ENCODE data around the gene INTS13. TPM values are rescaled to one million over a fixed set of nuclear protein-coding genes. Genes with fewer than 3 reads are reported as not detected.

The INTS13 gene
- total and polyA plus RNA-seq, 2 donors (not counting 3 experiments of a cell fraction or from before 2014, with no cell fraction given): 8.7 to 35.9 TPM

DNA sequence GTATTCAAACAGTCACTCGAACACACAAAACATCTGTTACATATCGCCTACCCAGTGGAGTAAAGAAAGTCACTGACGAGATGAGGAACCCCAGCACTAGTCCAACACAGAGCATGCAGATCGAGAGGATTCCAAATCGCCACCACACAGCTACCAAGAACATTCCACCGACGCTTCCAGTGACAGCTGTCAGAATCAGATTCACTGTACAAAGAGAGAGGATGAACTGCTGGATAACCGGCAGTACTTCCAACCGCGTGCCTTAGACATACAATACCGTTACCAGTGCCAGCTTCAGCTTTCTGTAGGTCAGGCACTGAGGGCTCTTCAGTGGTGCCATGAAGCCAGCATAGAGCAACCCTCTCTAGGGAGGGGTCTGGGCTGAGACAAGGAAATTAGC is 42.0 kb upstream of the INTS13 start:
- CTCF ChIA-PET: no interaction called here
- no peaks in the 10 kb centered on the region for H3K9me1 ChIP-seq (replicated peaks; ENCODE audit: control insufficient read depth, extremely low read depth, insufficient read depth, low read length)
- BruUV-seq (replicated peaks): no TSS peak
- POLR2A ChIA-PET: no interaction called here
- dilution Hi-C loops (cut with MboI; ENCODE audit: extremely low pct_ligation_motif_present, low sequenced_read_pairs): no loop called here
- no peak overlapping the region for H3K4me3 ChIP-seq (replicated peaks in 1 of 3; ENCODE audit: insufficient read depth in 1 of 3, low read depth in 1 of 3, low read length in 3 of 3)
- H4K20me1 ChIP-seq (replicated peaks; ENCODE audit: control insufficient read depth, extremely low read depth, insufficient read depth, low read length): no peaks in the 10 kb centered on the region
- H3K36me3 ChIP-seq (ENCODE audit: control insufficient read depth in 2 of 2, extremely low read depth in 1 of 2, insufficient read depth in 2 of 2, low read length in 2 of 2): peaks cover 0 to 3% of the 10 kb centered on the region in 2 experiments
- FAIRE-seq (no peak), DNase-seq (ENCODE audit: low read depth, low spot score) (no peak)
- H3K9me3 ChIP-seq (replicated peaks; ENCODE audit: control insufficient read depth, insufficient read depth, low read length): no peaks in the 10 kb centered on the region
- no peaks in the 10 kb centered on the region for H3K4me1 ChIP-seq (ENCODE audit: control insufficient read depth, extremely low read depth, insufficient read depth, low read length)
- H3K9ac ChIP-seq (replicated peaks; ENCODE audit: extremely low read depth, insufficient read depth, low read length): no peak overlapping the region
- H3K27me3 ChIP-seq (ENCODE audit: control insufficient read depth in 2 of 2, insufficient read depth in 2 of 2, low read length in 2 of 2): no peaks in the 10 kb centered on the region
- no peaks in the 10 kb centered on the region for H3K79me2 ChIP-seq (ENCODE audit: control insufficient read depth, insufficient read depth, low read length)
- H3K4me2 ChIP-seq (ENCODE audit: insufficient read depth, low read length): no peak overlapping the region
- intact Hi-C loops (cut with micrococcal nuclease): no loop called here
- TF ChIP-seq, protein P1, sequence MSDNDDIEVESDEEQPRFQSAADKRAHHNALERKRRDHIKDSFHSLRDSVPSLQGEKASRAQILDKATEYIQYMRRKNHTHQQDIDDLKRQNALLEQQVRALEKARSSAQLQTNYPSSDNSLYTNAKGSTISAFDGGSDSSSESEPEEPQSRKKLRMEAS (IDR thresholded peaks at IDR 0.05; ENCODE audit: insufficient read depth, insufficient read length): no peak
- H2AFZ ChIP-seq (ENCODE audit: low read depth, low read length): no peak overlapping the region
- no peak overlapping the region for H3K27ac ChIP-seq (ENCODE audit: insufficient read depth, low read depth, low read length)

DNA sequence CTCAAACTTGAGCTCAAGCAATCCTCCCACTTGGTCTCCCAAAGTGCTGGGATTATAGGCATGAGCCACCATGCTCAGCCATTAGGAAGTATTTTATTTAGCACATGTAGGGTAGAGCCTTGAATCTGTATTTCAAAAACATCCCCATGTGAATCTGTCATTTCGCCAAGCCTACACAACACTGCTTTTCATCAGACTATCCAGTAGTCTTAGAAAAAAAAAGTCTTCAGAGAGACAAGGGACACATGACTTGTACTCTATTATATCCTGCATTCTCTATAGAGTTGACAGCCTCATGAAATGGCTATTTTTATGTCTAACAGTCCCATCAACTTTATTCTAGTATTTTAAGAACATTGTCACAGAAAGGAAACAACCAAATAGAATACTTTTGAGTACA is 41.0 kb upstream of the INTS13 start:
- Histone ChIP-seq H3K27me3 (ENCODE audit: control insufficient read depth in 2 of 2, insufficient read depth in 2 of 2, low read length in 2 of 2) (no peaks in the 10 kb centered on the region), H3K4me3 (replicated peaks in 1 of 3; ENCODE audit: insufficient read depth in 1 of 3, low read depth in 1 of 3, low read length in 3 of 3) (no peak overlapping the region), H3K9me1 (replicated peaks; ENCODE audit: control insufficient read depth, extremely low read depth, insufficient read depth, low read length) (no peaks in the 10 kb centered on the region), H2AFZ (ENCODE audit: low read depth, low read length) (no peak overlapping the region), H4K20me1 (replicated peaks; ENCODE audit: control insufficient read depth, extremely low read depth, insufficient read depth, low read length) (no peaks in the 10 kb centered on the region), H3K4me1 (ENCODE audit: control insufficient read depth, extremely low read depth, insufficient read depth, low read length) (no peaks in the 10 kb centered on the region), H3K79me2 (ENCODE audit: control insufficient read depth, insufficient read depth, low read length) (no peaks in the 10 kb centered on the region), H3K27ac (ENCODE audit: insufficient read depth, low read depth, low read length) (no peak overlapping the region), H3K9ac (replicated peaks; ENCODE audit: extremely low read depth, insufficient read depth, low read length) (no peak overlapping the region), H3K36me3 (ENCODE audit: control insufficient read depth in 2 of 2, extremely low read depth in 1 of 2, insufficient read depth in 2 of 2, low read length in 2 of 2) (peaks cover 1 to 3% of the 10 kb centered on the region in 2 experiments), H3K9me3 (replicated peaks; ENCODE audit: control insufficient read depth, insufficient read depth, low read length) (no peaks in the 10 kb centered on the region), H3K4me2 (ENCODE audit: insufficient read depth, low read length) (no peak overlapping the region)
- ChIA-PET CTCF (interaction anchor here (1.0 kb wide), 1 partner anchor 9 kb away, joined by 3 read pairs; no protein-coding TSS in a partner anchor), POLR2A (interaction anchor here (0.6 kb wide), 1 partner anchor 12 kb away, joined by 3 read pairs; no protein-coding TSS in a partner anchor)
- FAIRE-seq (no peak), DNase-seq (ENCODE audit: low read depth, low spot score) (no peak)
- intact Hi-C loops (cut with micrococcal nuclease) (no loop called here), dilution Hi-C loops (cut with MboI; ENCODE audit: extremely low pct_ligation_motif_present, low sequenced_read_pairs) (no loop called here)
- no TSS peak for BruUV-seq (replicated peaks)
- TF ChIP-seq GATA2 (IDR thresholded peaks at IDR 0.05; ENCODE audit: insufficient read depth, insufficient read length, low read depth, low read length) (no peak), EZH2 (IDR thresholded peaks at IDR 0.05; ENCODE audit: borderline replicate concordance, low read depth, low read length, severe bottlenecking) (no peak), MYC (IDR thresholded peaks at IDR 0.05; ENCODE audit: low read depth, low read length) (no peak), JUN (IDR thresholded peaks at IDR 0.05; ENCODE audit: borderline replicate concordance, insufficient read depth, insufficient read length, low read depth) (no peak), FOS (IDR thresholded peaks at IDR 0.05; ENCODE audit: borderline replicate concordance, insufficient read depth, low read length) (no peak), POLR2A (IDR thresholded peaks at IDR 0.05; ENCODE audit: low read depth, low read length) (no peak), POLR2AphosphoS5 (IDR thresholded peaks at IDR 0.05; ENCODE audit: insufficient read depth, low read depth, low read length) (no peak)
- TF ChIP-seq, protein P1 (IDR thresholded peaks at IDR 0.05; ENCODE audit: insufficient read depth, insufficient read length): no peak
- TF ChIP-seq, protein P2, sequence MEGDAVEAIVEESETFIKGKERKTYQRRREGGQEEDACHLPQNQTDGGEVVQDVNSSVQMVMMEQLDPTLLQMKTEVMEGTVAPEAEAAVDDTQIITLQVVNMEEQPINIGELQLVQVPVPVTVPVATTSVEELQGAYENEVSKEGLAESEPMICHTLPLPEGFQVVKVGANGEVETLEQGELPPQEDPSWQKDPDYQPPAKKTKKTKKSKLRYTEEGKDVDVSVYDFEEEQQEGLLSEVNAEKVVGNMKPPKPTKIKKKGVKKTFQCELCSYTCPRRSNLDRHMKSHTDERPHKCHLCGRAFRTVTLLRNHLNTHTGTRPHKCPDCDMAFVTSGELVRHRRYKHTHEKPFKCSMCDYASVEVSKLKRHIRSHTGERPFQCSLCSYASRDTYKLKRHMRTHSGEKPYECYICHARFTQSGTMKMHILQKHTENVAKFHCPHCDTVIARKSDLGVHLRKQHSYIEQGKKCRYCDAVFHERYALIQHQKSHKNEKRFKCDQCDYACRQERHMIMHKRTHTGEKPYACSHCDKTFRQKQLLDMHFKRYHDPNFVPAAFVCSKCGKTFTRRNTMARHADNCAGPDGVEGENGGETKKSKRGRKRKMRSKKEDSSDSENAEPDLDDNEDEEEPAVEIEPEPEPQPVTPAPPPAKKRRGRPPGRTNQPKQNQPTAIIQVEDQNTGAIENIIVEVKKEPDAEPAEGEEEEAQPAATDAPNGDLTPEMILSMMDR (IDR thresholded peaks at IDR 0.05; ENCODE audit: extremely low read depth in 1 of 2, insufficient read depth in 1 of 2, low read depth in 1 of 2, low read length in 2 of 2): no peak

All from endothelial cell of umbilical vein (primary cell).